Chondrocyte (in vitro differentiated cells): ENCODE data around the gene FAM200B. TPM values are rescaled to one million over a fixed set of nuclear protein-coding genes. Genes with fewer than 3 reads are reported as not detected.

Experiments used
- DNase-seq: peaks from one replicate; pipeline ENCODE4 v3.0.0; 2021; ENCODE audit warnings: mixed read lengths, low spot score
- H3K27ac Mint-ChIP-seq: one replicate; pipeline ENCODE4 v1.8.0; 2021; ENCODE audit warnings: mild to moderate bottlenecking, moderate library complexity, mixed read lengths; ENCODE audit not compliant: unreplicated experiment
- H3K27me3 Mint-ChIP-seq: 2 replicates; pipeline ENCODE4 v1.8.0; 2021; ENCODE audit warnings: low read depth, mixed read lengths
- H3K36me3 Mint-ChIP-seq: 2 replicates; pipeline ENCODE4 v1.8.0; 2021; ENCODE audit warnings: low read depth, mixed read lengths
- H3K4me1 Mint-ChIP-seq: 2 replicates; pipeline ENCODE4 v1.8.0; 2021; ENCODE audit warnings: low read depth, mild to moderate bottlenecking, mixed read lengths
- H3K4me3 Mint-ChIP-seq: one replicate; pipeline ENCODE4 v1.8.0; 2021; ENCODE audit warnings: mild to moderate bottlenecking, moderate library complexity, mixed read lengths; ENCODE audit not compliant: unreplicated experiment
- H3K9me3 Mint-ChIP-seq: 2 replicates; pipeline ENCODE4 v1.8.0; 2021; ENCODE audit warnings: low read depth, mixed read lengths
- CTCF ChIP-seq: fragments of 200-600 bp; sonication (generic); IDR thresholded peaks from 2 replicates; pipeline ENCODE4 v1.5.0; 2021; ENCODE audit warnings: antibody characterized with exemption, mild to moderate bottlenecking, moderate library complexity
- total RNA-seq: library from RNA; stranded (reverse); gene quantifications from 3 replicates; pipeline ENCODE4 v1.2.1, GENCODE V29; 2021

Gene FAM200B
- total RNA-seq, 1 donor from 2014 or later, result 31.8 TPM

GRCh38 chr4:15670576-15670975 is 11.1 kb upstream of the FAM200B start:
- H3K4me3 Mint-ChIP-seq, result peak overlapping the region; percentile 48
- H3K4me1 Mint-ChIP-seq, result peaks cover 40% of the 10 kb centered on the region
- DNase-seq, result no peak
- H3K27ac Mint-ChIP-seq, result peak overlapping the region; percentile 84
- no peak for TF ChIP-seq CTCF
- H3K9me3 Mint-ChIP-seq, result no peaks in the 10 kb centered on the region
- H3K27me3 Mint-ChIP-seq, result no peaks in the 10 kb centered on the region
- no peaks in the 10 kb centered on the region for H3K36me3 Mint-ChIP-seq

- Mint-ChIP-seq H3K27me3 (no peaks in the 10 kb centered on the region), H3K27ac (no peak overlapping the region), H3K9me3 (no peaks in the 10 kb centered on the region), H3K36me3 (no peaks in the 10 kb centered on the region), H3K4me3 (no peak overlapping the region), H3K4me1 (peaks cover 29% of the 10 kb centered on the region)
- no peak for TF ChIP-seq CTCF
- DNase-seq, result no peak
Measured at GRCh38 chr4:15672101-15672500, 9.5 kb upstream of the FAM200B start.

GRCh38 chr4:15673337-15673736 is 8.3 kb upstream of the FAM200B start:
- peaks cover 36% of the 10 kb centered on the region for H3K4me1 Mint-ChIP-seq
- H3K9me3 Mint-ChIP-seq, result no peaks in the 10 kb centered on the region
- H3K27me3 Mint-ChIP-seq, result no peaks in the 10 kb centered on the region
- no peak for DNase-seq
- no peak overlapping the region for H3K4me3 Mint-ChIP-seq
- no peak for TF ChIP-seq CTCF
- H3K36me3 Mint-ChIP-seq, result no peaks in the 10 kb centered on the region
- H3K27ac Mint-ChIP-seq, result no peak overlapping the region

- no peak for TF ChIP-seq CTCF
- Mint-ChIP-seq H3K4me1 (peaks cover 35% of the 10 kb centered on the region), H3K27me3 (no peaks in the 10 kb centered on the region), H3K36me3 (no peaks in the 10 kb centered on the region), H3K27ac (no peak overlapping the region), H3K9me3 (no peaks in the 10 kb centered on the region), H3K4me3 (no peak overlapping the region)
- no peak for DNase-seq
Measured at GRCh38 chr4:15674046-15674445, 7.6 kb upstream of the FAM200B start.

GRCh38 chr4:15674926-15675325 is 6.7 kb upstream of the FAM200B start:
- H3K27me3 Mint-ChIP-seq, result no peaks in the 10 kb centered on the region
- H3K9me3 Mint-ChIP-seq, result no peaks in the 10 kb centered on the region
- H3K27ac Mint-ChIP-seq, result no peak overlapping the region
- H3K36me3 Mint-ChIP-seq, result no peaks in the 10 kb centered on the region
- H3K4me1 Mint-ChIP-seq, result peaks cover 37% of the 10 kb centered on the region
- no peak for DNase-seq
- H3K4me3 Mint-ChIP-seq, result no peak overlapping the region
- TF ChIP-seq CTCF, result no peak
